ENCODE measurements around the gene ANAPC4. TPM values are rescaled to one million over a fixed set of nuclear protein-coding genes. Genes with fewer than 3 reads are reported as not detected.

The ANAPC4 gene
- total RNA-seq, 2 experiments from 2014 or later, result 32.7 to 50.6 TPM

GRCh38 chr4:25443851-25444250 lies 66.8 kb downstream of the ANAPC4 start:
- Histone ChIP-seq H3K9me3 (ENCODE audit: low read length) (no peaks in the 10 kb centered on the region), H3K4me3 (ENCODE audit: low read depth, low read length, poor library complexity, severe bottlenecking) (no peak overlapping the region), H2AFZ (ENCODE audit: low read length) (no peak overlapping the region), H3K79me2 (ENCODE audit: insufficient read depth, low read depth, low read length) (no peaks in the 10 kb centered on the region), H3K27ac (ENCODE audit: low read depth, low read length, poor library complexity, severe bottlenecking) (no peak overlapping the region), H3K9me2 (ENCODE audit: insufficient read depth, low read length) (no peaks in the 10 kb centered on the region), H3K4me1 (ENCODE audit: insufficient read depth, low read length, poor library complexity, severe bottlenecking) (no peaks in the 10 kb centered on the region), H3K4me2 (ENCODE audit: low read length) (no peak overlapping the region), H3K36me3 (ENCODE audit: insufficient read depth, low read length) (no peaks in the 10 kb centered on the region), H4K20me1 (ENCODE audit: insufficient read depth, low read length) (no peaks in the 10 kb centered on the region)
- intact Hi-C loops (cut with micrococcal nuclease; ENCODE audit: unreplicated experiment), result loop anchor here (10.0 kb wide), 2 partner anchors 241 to 491 kb away; no protein-coding TSS in a partner anchor
- POLR2A ChIA-PET, result no interaction called here
- DNase-seq (ENCODE audit: low spot score), result no peak
- TF ChIP-seq EZH2phosphoT487 (IDR thresholded peaks at IDR 0.05; ENCODE audit: borderline replicate concordance, low read depth, low read length), result no peak
- TF ChIP-seq CTCF (conservative IDR thresholded peaks at IDR 0.05; ENCODE audit: low read length), result no peak
- no TSS peak for BruUV-seq (replicated peaks)
- CTCF ChIA-PET (ENCODE audit: unreplicated experiment), result no interaction called here

- Histone ChIP-seq H3K4me2 (ENCODE audit: low read length) (no peak overlapping the region), H3K4me1 (ENCODE audit: insufficient read depth, low read length, poor library complexity, severe bottlenecking) (no peaks in the 10 kb centered on the region), H2AFZ (ENCODE audit: low read length) (no peak overlapping the region), H3K36me3 (ENCODE audit: insufficient read depth, low read length) (no peaks in the 10 kb centered on the region), H3K4me3 (ENCODE audit: low read depth, low read length, poor library complexity, severe bottlenecking) (no peak overlapping the region), H4K20me1 (ENCODE audit: insufficient read depth, low read length) (no peaks in the 10 kb centered on the region), H3K27ac (ENCODE audit: low read depth, low read length, poor library complexity, severe bottlenecking) (no peak overlapping the region), H3K79me2 (ENCODE audit: insufficient read depth, low read depth, low read length) (no peaks in the 10 kb centered on the region), H3K9me2 (ENCODE audit: insufficient read depth, low read length) (no peaks in the 10 kb centered on the region), H3K9me3 (ENCODE audit: low read length) (no peaks in the 10 kb centered on the region)
- intact Hi-C loops (cut with micrococcal nuclease; ENCODE audit: unreplicated experiment), result loop anchor here (10.0 kb wide), 2 partner anchors 238 to 488 kb away; no protein-coding TSS in a partner anchor
- ChIA-PET CTCF (ENCODE audit: unreplicated experiment) (no interaction called here), POLR2A (no interaction called here)
- DNase-seq (ENCODE audit: low spot score), result no peak
- no TSS peak for BruUV-seq (replicated peaks)
- TF ChIP-seq CTCF (conservative IDR thresholded peaks at IDR 0.05; ENCODE audit: low read length) (no peak), EZH2phosphoT487 (IDR thresholded peaks at IDR 0.05; ENCODE audit: borderline replicate concordance, low read depth, low read length) (no peak)
Observed at GRCh38 chr4:25446611-25447010, 69.5 kb downstream of the ANAPC4 start.

- Histone ChIP-seq H4K20me1 (ENCODE audit: insufficient read depth, low read length) (no peaks in the 10 kb centered on the region), H3K4me1 (ENCODE audit: insufficient read depth, low read length, poor library complexity, severe bottlenecking) (no peaks in the 10 kb centered on the region), H3K9me3 (ENCODE audit: low read length) (no peaks in the 10 kb centered on the region), H3K9me2 (ENCODE audit: insufficient read depth, low read length) (no peaks in the 10 kb centered on the region), H3K79me2 (ENCODE audit: insufficient read depth, low read depth, low read length) (no peaks in the 10 kb centered on the region), H2AFZ (ENCODE audit: low read length) (no peak overlapping the region), H3K4me2 (ENCODE audit: low read length) (no peak overlapping the region), H3K27ac (ENCODE audit: low read depth, low read length, poor library complexity, severe bottlenecking) (no peak overlapping the region), H3K36me3 (ENCODE audit: insufficient read depth, low read length) (no peaks in the 10 kb centered on the region), H3K4me3 (ENCODE audit: low read depth, low read length, poor library complexity, severe bottlenecking) (no peak overlapping the region)
- TF ChIP-seq EZH2phosphoT487 (IDR thresholded peaks at IDR 0.05; ENCODE audit: borderline replicate concordance, low read depth, low read length), result no peak
- no peak for TF ChIP-seq CTCF (conservative IDR thresholded peaks at IDR 0.05; ENCODE audit: low read length)
- intact Hi-C loops (cut with micrococcal nuclease; ENCODE audit: unreplicated experiment), result loop anchor here (10.0 kb wide), 2 partner anchors 236 to 486 kb away; no protein-coding TSS in a partner anchor
- BruUV-seq (replicated peaks), result no TSS peak
- ChIA-PET CTCF (ENCODE audit: unreplicated experiment) (no interaction called here), POLR2A (interaction anchor here (0.5 to 0.7 kb wide), 4 partner anchors 49 to 1672 kb away, joined by 3 to 4 read pairs (median 4); no protein-coding TSS in a partner anchor)
- DNase-seq (ENCODE audit: low spot score), result no peak
Observed at GRCh38 chr4:25448379-25449109, 71.5 kb downstream of the ANAPC4 start.
